NCI-H128 (cell line): ENCODE data around the gene R3HCC1L.

Source experiments
- DNase-seq: peaks from one replicate; lab custom pipeline; 2025; ENCODE audit not compliant: unreplicated experiment; lab: John Stamatoyannopoulos, UW

R3HCC1L gene

DNA sequence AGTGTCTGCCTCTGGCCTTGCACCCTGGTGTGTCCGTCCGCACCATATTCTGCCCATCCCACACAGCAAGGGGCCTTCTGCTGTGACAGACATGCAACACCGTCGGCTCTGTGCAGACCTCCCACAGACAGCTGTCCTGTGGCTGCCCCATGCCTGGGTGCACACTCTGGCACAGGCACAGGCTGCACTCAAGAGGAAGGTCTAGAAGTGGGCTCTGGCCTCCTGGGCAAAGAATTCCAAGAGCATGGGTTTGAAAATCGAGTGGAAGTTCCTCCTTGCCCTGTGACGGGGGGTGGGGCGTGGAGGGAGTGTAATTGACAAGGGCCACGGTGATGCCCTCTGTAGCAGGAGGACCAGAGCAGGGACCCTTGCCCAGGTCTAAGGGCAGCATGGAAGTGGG, 137.8 kb downstream of the R3HCC1L start:
- DNase-seq = no peak

DNA sequence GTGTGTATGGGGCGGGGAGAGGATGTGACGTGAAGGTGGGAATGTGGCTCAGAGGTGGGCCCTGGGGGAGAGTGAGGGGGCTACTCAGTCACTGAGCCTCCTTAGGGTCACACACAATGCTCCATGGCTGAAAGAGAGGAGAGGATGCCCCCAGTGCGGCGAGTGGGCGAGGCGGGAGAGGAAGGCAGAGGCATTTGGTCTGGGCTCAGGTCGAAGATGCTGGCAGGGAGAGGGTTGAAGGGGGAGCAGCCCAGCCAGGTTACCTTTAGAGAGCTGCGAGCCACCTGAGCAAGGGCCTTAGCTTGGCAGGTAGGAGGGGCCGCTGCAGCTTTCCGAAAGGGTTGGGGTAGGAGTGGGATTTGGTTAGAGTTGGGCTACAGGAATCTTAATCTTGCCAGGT, 138.2 kb downstream of the R3HCC1L start:
- no peak for DNase-seq

DNA sequence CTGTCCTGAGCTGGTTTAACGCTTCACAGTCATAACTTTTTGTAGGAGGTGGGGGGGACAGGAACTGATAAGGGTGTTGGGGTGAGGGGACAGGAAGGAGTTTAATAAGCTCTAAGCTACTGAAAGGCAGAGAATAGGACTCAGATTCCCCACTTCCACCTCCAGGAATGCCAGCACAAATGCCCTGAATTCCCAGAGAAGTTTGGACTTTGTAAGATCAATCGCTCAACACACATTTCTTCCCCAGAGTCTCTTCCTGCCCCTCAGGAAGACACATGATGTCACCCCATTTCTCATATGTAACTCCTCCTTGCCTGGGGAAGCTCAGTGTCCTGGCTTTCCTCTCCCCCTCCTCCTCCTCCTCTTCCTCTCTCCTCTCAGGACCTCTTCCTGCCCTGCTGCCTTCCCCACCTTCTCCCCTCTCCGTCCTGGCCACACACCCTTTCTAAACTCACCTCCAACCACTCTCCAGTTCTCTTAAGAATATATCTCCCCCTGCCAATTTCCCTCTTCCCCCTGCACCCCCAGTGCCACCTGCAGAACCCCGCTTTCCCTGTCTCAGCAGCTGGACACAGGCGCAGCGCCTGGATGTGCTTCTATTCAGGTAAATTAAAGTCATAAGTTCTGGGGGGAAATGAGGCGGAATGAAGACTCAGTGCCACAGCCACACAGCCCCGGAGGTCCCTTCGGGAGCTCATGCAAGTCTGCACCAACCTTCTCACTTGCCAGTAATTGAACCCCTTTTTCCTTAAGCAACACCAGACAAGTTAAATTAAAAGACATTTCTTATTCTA, 138.8 kb downstream of the R3HCC1L start:
- no peak for DNase-seq

DNA sequence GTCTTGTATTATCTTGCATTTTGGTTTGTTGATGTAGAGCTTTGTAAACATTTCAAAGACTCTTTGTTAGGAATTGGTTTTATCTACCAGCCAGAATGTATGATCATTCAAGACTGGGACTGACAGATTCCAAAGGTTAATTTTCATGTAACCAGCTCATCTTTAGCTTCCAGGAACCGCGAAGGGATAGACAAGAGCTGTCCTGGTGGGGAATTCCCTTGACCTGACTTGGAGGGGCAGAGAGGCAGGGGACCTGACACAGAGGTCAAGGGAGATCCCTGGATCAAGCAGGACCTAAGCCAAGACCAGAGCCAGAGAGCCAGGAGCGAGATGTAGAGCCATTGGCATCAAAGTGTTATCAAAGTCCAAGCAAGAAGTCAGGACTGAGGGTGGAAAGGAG, 140.1 kb downstream of the R3HCC1L start:
- DNase-seq = no peak

DNA sequence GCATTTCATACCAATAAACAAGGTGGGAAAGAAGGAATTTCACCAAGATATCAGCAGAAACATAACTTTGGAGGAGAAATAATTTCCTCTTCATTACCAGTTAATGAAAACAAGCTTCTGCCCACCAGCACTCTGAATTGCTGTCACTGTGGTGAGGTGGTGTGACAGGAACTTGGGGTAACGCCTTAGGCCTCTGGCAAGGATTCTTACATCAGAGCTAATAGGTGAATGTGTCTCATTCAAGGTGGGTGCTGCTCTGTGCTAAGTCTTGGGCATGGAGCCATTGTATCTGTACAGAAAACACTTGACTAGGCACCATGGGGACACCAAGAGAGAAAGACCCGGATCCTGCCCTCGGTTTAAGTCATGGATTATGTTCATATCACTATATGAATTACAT, 141.9 kb downstream of the R3HCC1L start:
- DNase-seq = no peak

DNA sequence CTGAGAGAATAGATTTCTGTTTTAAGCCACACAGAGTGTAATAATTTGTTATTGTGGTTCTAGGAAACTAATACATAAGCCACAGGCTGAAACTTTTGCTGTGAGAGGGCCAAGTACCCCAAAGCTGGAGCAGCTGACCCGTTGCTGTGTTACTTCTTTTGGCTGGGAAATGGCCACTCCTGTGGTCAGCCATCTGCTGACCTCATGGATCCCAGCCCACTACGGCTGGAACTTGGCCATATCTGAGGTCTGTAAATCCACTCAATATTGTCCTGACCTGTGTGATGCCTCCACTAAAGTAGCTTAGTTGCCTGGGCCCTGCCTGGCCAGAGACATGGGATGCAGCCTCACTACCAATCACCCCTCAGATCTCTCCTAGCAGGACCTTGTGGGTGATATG, 151.0 kb downstream of the R3HCC1L start:
- no peak for DNase-seq

DNA sequence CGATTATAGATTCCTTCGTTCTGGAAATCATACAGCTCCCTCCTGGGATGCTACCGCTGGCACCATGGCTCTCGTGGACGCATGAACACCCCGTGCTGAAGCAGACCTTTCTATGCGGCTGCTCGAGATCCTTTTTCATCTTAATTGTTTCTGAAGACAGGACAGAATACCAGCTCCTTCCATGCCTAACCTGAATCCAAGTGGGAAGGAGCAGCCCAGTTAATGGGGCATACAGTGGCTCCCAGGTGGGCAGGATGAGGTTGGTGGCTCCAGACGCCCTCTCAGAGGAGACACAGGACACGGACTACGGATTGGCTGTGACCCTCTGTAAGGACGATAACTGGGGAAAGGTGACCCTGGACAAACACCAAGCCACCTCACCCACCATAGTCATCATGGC, 152.0 kb downstream of the R3HCC1L start:
- DNase-seq = no peak

DNA sequence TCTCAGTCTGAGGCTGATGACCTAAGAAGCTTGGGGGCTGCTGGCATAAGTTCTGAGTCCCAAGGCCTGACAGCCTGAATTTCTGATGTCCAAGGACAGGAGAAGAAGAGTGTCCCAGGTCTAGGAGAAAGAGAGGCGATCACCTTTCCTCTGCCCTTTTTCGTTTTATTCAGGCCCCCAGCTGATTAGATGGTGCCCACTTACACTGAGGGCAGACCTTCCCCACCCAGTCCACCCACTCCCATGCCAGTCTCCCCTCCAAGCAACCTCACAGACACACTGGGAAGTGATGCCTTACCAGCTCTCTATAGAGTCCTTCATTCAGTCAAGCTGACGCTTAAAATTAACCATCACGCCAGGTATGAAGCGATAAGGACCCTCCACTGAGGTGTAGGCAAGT, 152.9 kb downstream of the R3HCC1L start:
- no peak for DNase-seq

DNA sequence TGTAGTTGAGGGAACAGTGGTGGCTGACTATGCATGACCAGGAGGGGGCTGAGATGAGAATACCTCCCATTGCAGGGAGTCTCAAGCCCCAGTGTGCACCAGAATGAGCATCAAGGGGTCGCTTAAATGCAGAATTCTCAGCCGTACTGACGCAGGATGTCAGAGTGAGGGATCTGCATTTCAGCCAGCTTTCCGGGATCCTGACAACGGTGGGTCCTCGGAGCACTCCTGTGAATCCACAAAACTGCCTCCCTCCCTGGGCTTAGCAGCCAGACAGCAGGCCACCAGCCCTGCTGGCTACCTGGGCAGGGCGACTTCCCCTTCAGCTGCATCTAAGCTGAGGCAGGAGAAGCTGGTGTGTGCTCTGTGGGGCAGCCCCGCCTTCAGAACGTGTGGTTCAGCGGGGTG, 155.3 kb downstream of the R3HCC1L start:
- DNase-seq = no peak

DNA sequence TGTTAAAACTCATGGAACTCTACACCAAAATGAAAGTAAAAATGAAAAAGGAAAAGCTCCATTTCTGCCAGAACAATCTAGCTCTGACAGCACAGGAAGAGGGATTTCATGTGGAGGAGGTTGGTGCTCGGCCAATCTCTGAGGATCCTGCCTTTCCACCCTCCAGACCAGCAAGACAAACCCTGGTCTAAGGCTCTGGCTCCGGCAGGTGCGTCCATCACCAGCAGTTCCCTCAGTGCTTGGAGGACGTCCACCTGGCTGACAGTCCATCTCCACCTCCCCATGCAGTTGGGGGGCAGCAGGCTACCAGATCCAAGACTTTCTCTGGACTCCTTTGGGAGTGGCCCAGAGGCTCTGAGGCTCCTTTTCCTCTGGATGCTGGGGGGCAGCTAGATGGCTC, 158.5 kb downstream of the R3HCC1L start:
- DNase-seq = no peak

DNA sequence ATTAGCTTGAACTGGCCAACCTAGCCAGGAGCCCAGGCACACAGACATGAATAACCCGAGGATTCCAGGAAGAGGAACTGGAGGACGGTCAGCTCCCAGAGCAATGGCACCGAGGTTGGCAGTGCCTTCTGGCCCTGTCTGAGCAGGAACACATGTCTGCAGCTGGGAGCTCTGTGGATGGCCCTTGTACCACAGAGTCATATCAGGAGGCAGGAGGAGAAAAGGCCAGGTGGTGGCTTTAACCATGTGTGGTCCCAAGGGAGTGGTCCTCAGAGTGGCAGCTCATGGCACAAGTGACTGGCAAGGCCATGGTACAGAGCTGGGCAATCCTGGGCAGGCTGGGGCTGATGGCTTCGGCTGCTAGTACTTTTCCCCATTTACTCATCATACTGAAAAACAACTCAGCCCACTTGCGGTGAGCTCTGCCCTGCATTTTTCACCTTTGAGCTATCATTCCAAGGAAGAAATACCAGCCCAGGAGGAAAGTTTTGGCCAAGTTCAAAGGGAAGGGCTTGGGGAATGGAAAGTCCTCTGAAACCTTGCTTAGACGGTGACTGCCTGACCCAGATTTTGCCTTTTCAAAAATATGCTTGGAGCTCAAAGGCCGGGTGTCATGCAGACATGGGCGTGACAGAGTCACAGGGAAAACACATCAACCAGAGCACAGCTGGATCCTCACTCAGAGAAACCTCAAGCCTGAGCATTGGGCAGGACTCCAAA, 159.3 kb downstream of the R3HCC1L start:
- DNase-seq = no peak

DNA sequence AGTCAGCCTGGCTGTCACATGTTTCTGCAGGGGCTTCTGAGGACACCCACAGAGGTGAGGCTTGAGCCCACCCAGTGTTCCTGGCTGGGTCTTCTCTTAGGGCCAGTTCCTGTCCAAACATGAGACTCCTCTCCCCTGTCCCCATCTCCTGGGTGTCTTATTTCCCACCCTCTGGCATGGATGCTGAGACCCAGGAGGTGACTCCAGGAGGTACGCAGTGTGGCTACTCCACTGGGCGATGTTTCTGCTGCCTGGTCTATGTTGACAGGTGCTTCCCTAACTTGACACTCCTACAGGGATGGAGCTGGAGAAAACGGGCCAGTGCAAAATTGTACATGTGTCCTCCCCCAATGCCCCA, 159.8 kb downstream of the R3HCC1L start:
- no peak for DNase-seq
